SH-SY5Y (cell line): ENCODE measurements around the gene AIM2.

ENCODE experiments used
- GATA2 ChIP-seq: IDR thresholded peaks from 2 replicates; pipeline ENCODE4 v1.6.1; 2011; ENCODE audit warnings: mild to moderate bottlenecking, low read depth, low read length
- GATA3 ChIP-seq: IDR thresholded peaks from 2 replicates; pipeline ENCODE4 v1.6.1; 2011; ENCODE audit warnings: low read depth, mild to moderate bottlenecking, low read length, moderate library complexity

GRCh38 chr1:159023723-159024122, 52.8 kb downstream of the AIM2 start:
- TF ChIP-seq GATA2 (no peak), GATA3 (no peak)
